ENCODE data around the gene SRRM4. TPM values are rescaled to one million over a fixed set of nuclear protein-coding genes. Genes with fewer than 3 reads are reported as not detected.

SRRM4 gene
- total RNA-seq, 1 experiment from 2014 or later: under 0.01 TPM

DNA sequence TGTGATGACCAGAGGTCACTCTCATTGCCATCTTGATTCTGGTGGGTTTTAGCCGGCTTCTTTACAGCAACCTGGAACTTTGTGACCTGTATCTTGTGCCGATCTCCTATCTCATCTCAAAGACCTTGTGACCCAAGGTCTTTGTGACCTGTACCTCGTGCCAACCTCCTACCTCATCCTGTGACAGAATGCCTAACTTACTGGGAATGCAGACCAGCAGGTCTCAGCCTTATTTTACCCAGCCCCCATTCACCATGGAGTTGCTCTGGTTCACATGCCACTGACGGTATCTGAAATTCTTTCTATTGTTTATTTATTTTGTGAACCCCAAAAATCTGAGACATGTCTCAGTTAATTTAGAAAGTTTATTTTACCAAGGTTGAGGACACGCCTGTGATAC lies 189.9 kb downstream of the SRRM4 start:
- H3K4me3 ChIP-seq (ENCODE audit: low read length): no peak overlapping the region
- no peaks in the 10 kb centered on the region for H3F3A ChIP-seq (ENCODE audit: low read length, unreplicated experiment)
- no peaks in the 10 kb centered on the region for H3K9me2 ChIP-seq (replicated peaks; ENCODE audit: low read length)
- DNase-seq (no peak), ATAC-seq (no peak)
- ChIA-PET CTCF (no interaction called here), POLR2A (ENCODE audit: unreplicated experiment) (no interaction called here)
- H3K79me2 ChIP-seq (ENCODE audit: low read length): no peaks in the 10 kb centered on the region
- intact Hi-C loops (cut with micrococcal nuclease): no loop called here
- no peak overlapping the region for H2AFZ ChIP-seq (ENCODE audit: low read length)
- H3K4me1 ChIP-seq (ENCODE audit: insufficient read depth, low read length): peaks cover 4% of the 10 kb centered on the region; the same call in 1 of the 2 replicates
- no peak overlapping the region for H3K4me2 ChIP-seq (ENCODE audit: low read length)
- no peaks in the 10 kb centered on the region for H4K20me1 ChIP-seq (ENCODE audit: low read length)
- no peak overlapping the region for H3K27ac ChIP-seq (ENCODE audit: low read length)
- peaks cover 57% of the 10 kb centered on the region for H3K27me3 ChIP-seq (ENCODE audit: low read length)
- H3K9ac ChIP-seq (ENCODE audit: low read length): no peak overlapping the region
- BruUV-seq (replicated peaks): no TSS peak
- no peak for TF ChIP-seq EZH2phosphoT487 (IDR thresholded peaks at IDR 0.05; ENCODE audit: borderline replicate concordance, low read length)
- H3K36me3 ChIP-seq (ENCODE audit: low read depth, low read length): no peaks in the 10 kb centered on the region
- H3K9me3 ChIP-seq (ENCODE audit: low read length): no peaks in the 10 kb centered on the region

- Histone ChIP-seq H2AFZ (ENCODE audit: low read length) (no peak overlapping the region), H3K79me2 (ENCODE audit: low read length) (no peaks in the 10 kb centered on the region), H3K36me3 (ENCODE audit: low read depth, low read length) (no peaks in the 10 kb centered on the region), H3K4me2 (ENCODE audit: low read length) (no peak overlapping the region), H3K27ac (ENCODE audit: low read length) (no peak overlapping the region), H3K4me3 (ENCODE audit: low read length) (no peak overlapping the region), H3K9ac (ENCODE audit: low read length) (no peak overlapping the region), H3K4me1 (ENCODE audit: insufficient read depth, low read length) (peaks cover 4% of the 10 kb centered on the region; the same call in 1 of the 2 replicates), H3F3A (ENCODE audit: low read length, unreplicated experiment) (no peaks in the 10 kb centered on the region), H3K9me2 (replicated peaks; ENCODE audit: low read length) (no peaks in the 10 kb centered on the region), H4K20me1 (ENCODE audit: low read length) (no peaks in the 10 kb centered on the region), H3K9me3 (ENCODE audit: low read length) (no peaks in the 10 kb centered on the region), H3K27me3 (ENCODE audit: low read length) (peaks cover 53% of the 10 kb centered on the region)
- DNase-seq (no peak), ATAC-seq (no peak)
- POLR2A ChIA-PET (ENCODE audit: unreplicated experiment): no interaction called here
- no peak for TF ChIP-seq CTCF (conservative IDR thresholded peaks at IDR 0.05; ENCODE audit: low read depth, low read length)
- no peak for TF ChIP-seq EZH2 (IDR thresholded peaks at IDR 0.05; ENCODE audit: low read length, unreplicated experiment)
- no peak for TF ChIP-seq EZH2phosphoT487 (IDR thresholded peaks at IDR 0.05; ENCODE audit: borderline replicate concordance, low read length)
- intact Hi-C loops (cut with micrococcal nuclease): no loop called here
- BruUV-seq (replicated peaks): no TSS peak
- CTCF ChIA-PET: no interaction called here
Measured at GRCh38 chr12:119171691-119172425, 190.5 kb downstream of the SRRM4 start.

DNA sequence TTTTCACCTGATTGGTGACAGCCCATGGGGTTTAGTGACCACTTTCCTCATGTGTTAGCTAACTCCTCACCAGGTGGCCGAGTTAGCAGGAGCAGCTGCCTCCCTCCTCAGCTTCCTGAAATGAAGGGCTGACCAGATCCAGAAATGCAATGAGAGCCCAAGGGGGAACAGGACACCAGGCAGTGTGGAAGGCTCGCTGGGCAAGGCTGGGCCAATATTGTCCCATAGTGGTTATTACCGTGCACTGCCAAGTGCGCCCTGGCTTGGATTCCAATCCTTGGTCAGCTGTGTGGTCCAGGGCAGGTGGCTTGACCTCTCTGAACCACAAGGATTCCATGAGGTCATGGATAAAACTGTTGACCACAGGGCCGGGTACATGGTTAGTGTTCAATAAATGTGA lies 193.7 kb downstream of the SRRM4 start:
- TF ChIP-seq EZH2phosphoT487 (IDR thresholded peaks at IDR 0.05; ENCODE audit: borderline replicate concordance, low read length) (no peak), CTCF (conservative IDR thresholded peaks at IDR 0.05; ENCODE audit: low read depth, low read length) (no peak), EZH2 (IDR thresholded peaks at IDR 0.05; ENCODE audit: low read length, unreplicated experiment) (no peak)
- Histone ChIP-seq H3K36me3 (ENCODE audit: low read depth, low read length) (no peaks in the 10 kb centered on the region), H3K27ac (ENCODE audit: low read length) (no peak overlapping the region), H3F3A (ENCODE audit: low read length, unreplicated experiment) (no peaks in the 10 kb centered on the region), H3K4me1 (ENCODE audit: insufficient read depth, low read length) (peaks cover 21% of the 10 kb centered on the region), H4K20me1 (ENCODE audit: low read length) (no peaks in the 10 kb centered on the region), H3K4me3 (ENCODE audit: low read length) (no peak overlapping the region), H3K9me3 (ENCODE audit: low read length) (no peaks in the 10 kb centered on the region), H3K27me3 (ENCODE audit: low read length) (peaks cover 38% of the 10 kb centered on the region), H2AFZ (ENCODE audit: low read length) (no peak overlapping the region), H3K79me2 (ENCODE audit: low read length) (peaks cover 2% of the 10 kb centered on the region), H3K9ac (ENCODE audit: low read length) (no peak overlapping the region), H3K9me2 (replicated peaks; ENCODE audit: low read length) (no peaks in the 10 kb centered on the region), H3K4me2 (ENCODE audit: low read length) (no peak overlapping the region)
- BruUV-seq (replicated peaks): no TSS peak
- intact Hi-C loops (cut with micrococcal nuclease): no loop called here
- CTCF ChIA-PET: no interaction called here
- ATAC-seq: no peak
- POLR2A ChIA-PET (ENCODE audit: unreplicated experiment): no interaction called here
- no peak for DNase-seq
